HEK293T (cell line): ENCODE measurements around the gene TMEM94.

Source experiments
- FOXK2 ChIP-seq: fragments of 450-650 bp; IDR thresholded peaks from 2 replicates; pipeline ENCODE4 v1.6.1; 2016; ENCODE audit warnings: mild to moderate bottlenecking
- SP1 ChIP-seq: fragments of 450-650 bp; IDR thresholded peaks from 2 replicates; pipeline ENCODE4 v1.6.1; 2017
- ZNF384 ChIP-seq: fragments of 450-650 bp; IDR thresholded peaks from 2 replicates; pipeline ENCODE4 v1.6.1; 2016
- TF ChIP-seq, protein P1 (sequence below): fragments of 450-650 bp; IDR thresholded peaks from 2 replicates; pipeline ENCODE4 v1.6.1; 2016

DNA sequence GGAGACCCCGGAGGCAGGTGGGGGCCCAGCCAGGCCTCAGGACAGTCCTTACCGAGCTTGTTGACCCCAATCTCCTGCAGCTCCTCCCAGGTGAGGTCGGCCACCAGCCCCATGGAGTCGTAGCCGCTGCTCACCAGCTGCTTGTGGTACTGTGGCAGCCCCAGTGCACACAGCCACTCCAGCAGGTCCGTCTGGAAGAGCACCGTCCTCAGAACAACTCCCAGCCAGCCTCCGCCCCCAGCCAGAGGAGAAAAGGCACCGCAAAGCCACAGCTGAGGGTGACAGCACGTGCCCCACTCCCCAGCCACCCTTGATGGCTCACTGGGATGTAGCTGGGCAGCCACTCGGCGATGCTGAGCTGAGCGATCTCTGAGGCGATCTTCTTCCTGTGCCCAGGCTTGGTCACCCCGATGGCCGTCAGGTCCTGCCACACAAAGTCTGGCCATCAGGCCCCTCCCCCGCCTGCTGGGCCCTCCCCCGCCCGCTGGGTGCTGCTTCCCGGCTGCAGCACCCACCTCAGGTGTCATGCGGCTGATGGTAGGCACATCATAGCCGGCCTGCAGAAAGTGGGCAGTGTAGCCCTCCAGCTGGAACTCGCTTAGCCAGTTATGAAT is 47.0 kb downstream of the TMEM94 start:
- no peak for TF ChIP-seq SP1
- TF ChIP-seq FOXK2: no peak
- TF ChIP-seq, protein P1, sequence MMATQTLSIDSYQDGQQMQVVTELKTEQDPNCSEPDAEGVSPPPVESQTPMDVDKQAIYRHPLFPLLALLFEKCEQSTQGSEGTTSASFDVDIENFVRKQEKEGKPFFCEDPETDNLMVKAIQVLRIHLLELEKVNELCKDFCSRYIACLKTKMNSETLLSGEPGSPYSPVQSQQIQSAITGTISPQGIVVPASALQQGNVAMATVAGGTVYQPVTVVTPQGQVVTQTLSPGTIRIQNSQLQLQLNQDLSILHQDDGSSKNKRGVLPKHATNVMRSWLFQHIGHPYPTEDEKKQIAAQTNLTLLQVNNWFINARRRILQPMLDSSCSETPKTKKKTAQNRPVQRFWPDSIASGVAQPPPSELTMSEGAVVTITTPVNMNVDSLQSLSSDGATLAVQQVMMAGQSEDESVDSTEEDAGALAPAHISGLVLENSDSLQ: no peak
- TF ChIP-seq ZNF384: no peak
